Fibroblast of lung (primary cell): ENCODE measurements around the gene MRPS15. TPM values are rescaled to one million over a fixed set of nuclear protein-coding genes. Genes with fewer than 3 reads are reported as not detected.

Experiments used
- DNase-seq, 2 donors: peaks; one replicate each; pipeline versions ENCODE4 v3.0.0 to v3.0.0-alpha.2; 2010; ENCODE audit warnings: low read depth in 2 of 2
- H2AFZ ChIP-seq: 2 replicates; pipeline ENCODE4 v1.5.1; 2012; ENCODE audit warnings: low read length, control low read depth, inconsistent platforms
- H3K27ac ChIP-seq: 2 replicates; pipeline ENCODE4 v1.5.1; 2011; ENCODE audit warnings: low read length, control low read depth; ENCODE audit not compliant: insufficient read depth
- H3K27me3 ChIP-seq: 2 replicates; pipeline ENCODE4 v1.5.1; 2011; ENCODE audit warnings: mild to moderate bottlenecking, low read length; ENCODE audit not compliant: control insufficient read depth, insufficient read depth
- H3K36me3 ChIP-seq: 2 replicates; pipeline ENCODE4 v1.5.1; 2011; ENCODE audit warnings: low read length; ENCODE audit not compliant: control insufficient read depth, insufficient read depth
- H3K4me1 ChIP-seq: 2 replicates; pipeline ENCODE4 v1.5.1; 2011; ENCODE audit warnings: low read length; ENCODE audit not compliant: control insufficient read depth, insufficient read depth; ENCODE audit errors: extremely low read depth
- H3K4me2 ChIP-seq: 2 replicates; pipeline ENCODE4 v1.5.1; 2011; ENCODE audit warnings: low read length, control low read depth; ENCODE audit not compliant: insufficient read depth; ENCODE audit errors: extremely low read depth
- H3K4me3 ChIP-seq, 4 experiments: fragments of 200-600 bp in 1 of 4; sonication (generic) in 1 of 4; replicated peaks in 1 of 4; 2 replicates each; pipeline ENCODE4 v1.5.1; 2011 to 2016; ENCODE audit warnings: low read length in 4 of 4, low read depth in 3 of 4, mild to moderate bottlenecking in 3 of 4, control low read depth in 2 of 4, inconsistent platforms in 1 of 4, mixed read lengths in 1 of 4; ENCODE audit not compliant: insufficient read depth in 1 of 4; ENCODE audit errors: control extremely low read depth in 1 of 4
- H3K79me2 ChIP-seq: 2 replicates; pipeline ENCODE4 v1.5.1; 2012; ENCODE audit warnings: mild to moderate bottlenecking, low read length, inconsistent platforms; ENCODE audit not compliant: control insufficient read depth, insufficient read depth
- H3K9ac ChIP-seq: 2 replicates; pipeline ENCODE4 v1.5.1; 2011; ENCODE audit warnings: mild to moderate bottlenecking, low read length, control low read depth; ENCODE audit not compliant: insufficient read depth
- H3K9me3 ChIP-seq: 2 replicates; pipeline ENCODE4 v1.5.1; 2012; ENCODE audit warnings: low read depth, low read length; ENCODE audit not compliant: control insufficient read depth, insufficient read depth
- H4K20me1 ChIP-seq: 2 replicates; pipeline ENCODE4 v1.5.1; 2011; ENCODE audit warnings: low read length; ENCODE audit not compliant: control insufficient read depth, insufficient read depth; ENCODE audit errors: extremely low read depth
- CTCF ChIP-seq, 2 donors: IDR thresholded peaks in 1 of 2; conservative IDR thresholded peaks in 1 of 2; 1 replicate in 1 of 2; 2 replicates in 1 of 2; pipeline ENCODE4 v1.5.1; 2011 to 2012; ENCODE audit warnings: low read length in 2 of 2, control low read depth in 1 of 2, inconsistent platforms in 1 of 2, low read depth in 1 of 2, mild to moderate bottlenecking in 1 of 2
- EZH2 ChIP-seq: IDR thresholded peaks from 2 replicates; pipeline ENCODE4 v1.5.1; 2012; ENCODE audit warnings: low read length, control low read depth, mild to moderate bottlenecking; ENCODE audit errors: missing control alignments
- polyA plus RNA-seq, 2 donors: library from polyadenylated mRNA; depleted of rRNA in 1 of 2; stranded (reverse) in 1 of 2; unstranded in 1 of 2; fragments of >200 nt; gene quantifications; 2 replicates each; pipeline ENCODE4 v1.2.1, GENCODE V29; 2011 to 2012; ENCODE audit warnings: missing spikeins in 1 of 2
- total RNA-seq: library from RNA; depleted of rRNA; stranded (reverse); fragments of >200 nt; gene quantifications from 2 replicates; pipeline ENCODE4 v1.2.1, GENCODE V29; 2014

MRPS15 gene
- total and polyA plus RNA-seq, 2 donors (not counting 1 experiment from before 2014, with no cell fraction given) = 75.5 to 99.1 TPM

GRCh38 chr1:36472656-36473055 lies 8.5 kb upstream of the MRPS15 start:
- DNase-seq = no peak
- Histone ChIP-seq H3K4me1 (no peaks in the 10 kb centered on the region), H3K27ac (no peak overlapping the region), H3K36me3 (no peaks in the 10 kb centered on the region), H2AFZ (no peak overlapping the region), H3K27me3 (no peaks in the 10 kb centered on the region), H3K9me3 (no peaks in the 10 kb centered on the region), H3K4me2 (no peak overlapping the region), H4K20me1 (no peaks in the 10 kb centered on the region), H3K9ac (no peak overlapping the region), H3K4me3 (no peak overlapping the region), H3K79me2 (no peaks in the 10 kb centered on the region)
- no peak for TF ChIP-seq EZH2
- TF ChIP-seq CTCF (conservative IDR thresholded peaks at IDR 0.05 in 1 of 2, IDR thresholded peaks at IDR 0.05 in 1 of 2; ENCODE audit: low read depth in 1 of 2, low read length in 2 of 2) = no peak

DNA sequence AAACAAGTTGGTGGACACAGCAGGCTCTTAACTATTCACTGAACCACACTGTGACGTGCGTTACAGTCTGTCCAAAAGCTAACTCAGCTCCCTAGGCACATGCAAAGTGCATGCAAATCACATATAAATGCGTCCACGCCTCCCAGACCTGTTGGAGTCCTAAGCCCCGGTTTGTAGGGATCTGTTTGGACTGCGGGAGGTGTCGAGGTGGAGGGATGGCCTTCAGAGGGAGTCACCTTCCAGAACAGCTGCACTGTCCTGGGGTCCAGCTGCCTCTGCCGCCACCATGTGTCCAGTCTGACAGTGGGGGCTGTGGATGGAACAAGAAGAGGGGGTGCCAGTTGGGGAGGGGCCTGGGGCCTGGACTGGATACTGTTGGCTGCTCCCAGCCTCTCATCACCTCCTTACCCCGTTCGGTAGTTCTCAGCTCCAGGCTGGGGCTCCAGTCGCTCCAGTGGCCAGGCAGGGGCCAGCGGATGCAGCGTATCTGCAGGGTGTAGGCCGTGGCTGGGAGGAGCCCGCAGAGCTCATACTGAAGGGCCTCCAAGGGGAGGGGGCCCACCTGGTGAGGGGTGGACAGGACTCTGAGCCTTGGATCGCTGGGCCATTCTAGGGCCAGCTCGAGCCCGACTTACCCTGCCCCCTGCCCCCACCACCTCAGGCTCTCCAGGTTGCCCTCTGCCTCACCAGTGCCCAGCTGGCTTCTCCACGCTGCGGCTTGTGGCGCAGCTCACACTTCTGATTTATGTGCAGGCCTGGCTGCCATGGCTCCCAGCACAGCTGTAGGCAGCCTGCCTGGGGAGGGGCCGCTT lies 7.9 kb upstream of the MRPS15 start:
- H3K4me3 ChIP-seq = no peak overlapping the region
- TF ChIP-seq CTCF (conservative IDR thresholded peaks at IDR 0.05 in 1 of 2, IDR thresholded peaks at IDR 0.05 in 1 of 2; ENCODE audit: low read depth in 1 of 2, low read length in 2 of 2) (no peak), EZH2 (no peak)
- no peaks in the 10 kb centered on the region for H3K36me3 ChIP-seq
- no peaks in the 10 kb centered on the region for H3K4me1 ChIP-seq
- H2AFZ ChIP-seq = no peak overlapping the region
- no peak overlapping the region for H3K9ac ChIP-seq
- H3K27ac ChIP-seq = no peak overlapping the region
- H3K79me2 ChIP-seq = no peaks in the 10 kb centered on the region
- H3K27me3 ChIP-seq = no peaks in the 10 kb centered on the region
- H3K9me3 ChIP-seq = no peaks in the 10 kb centered on the region
- H4K20me1 ChIP-seq = no peaks in the 10 kb centered on the region
- no peak for DNase-seq
- H3K4me2 ChIP-seq = no peak overlapping the region

- Histone ChIP-seq H3K4me2 (no peak overlapping the region), H3K4me1 (peaks cover 3% of the 10 kb centered on the region), H2AFZ (no peak overlapping the region), H3K27ac (no peak overlapping the region), H3K27me3 (no peaks in the 10 kb centered on the region), H3K4me3 (no peak overlapping the region), H4K20me1 (no peaks in the 10 kb centered on the region), H3K9me3 (no peaks in the 10 kb centered on the region), H3K36me3 (no peaks in the 10 kb centered on the region), H3K9ac (no peak overlapping the region), H3K79me2 (no peaks in the 10 kb centered on the region)
- no peak for DNase-seq
- TF ChIP-seq CTCF (conservative IDR thresholded peaks at IDR 0.05 in 1 of 2, IDR thresholded peaks at IDR 0.05 in 1 of 2; ENCODE audit: low read depth in 1 of 2, low read length in 2 of 2) (no peak), EZH2 (no peak)
Measured at GRCh38 chr1:36469163-36469562, 5.0 kb upstream of the MRPS15 start.
